SK-N-SH (cell line): ENCODE data around the gene PNRC2. TPM values are rescaled to one million over a fixed set of nuclear protein-coding genes. Genes with fewer than 3 reads are reported as not detected.

Source experiments
- CTCF ChIA-PET: fragments of 300-600, 350-600 bp; formaldehyde crosslinking; extraction: SDS; loops from one replicate; lab custom pipeline; 2021; lab: Yijun Ruan, JAX
- POLR2A ChIA-PET: fragments of 350-600 bp; sonication (Branson Sonifier 250); formaldehyde crosslinking; extraction: SDS; loops from one replicate; lab custom pipeline; 2020; ENCODE audit warnings: antibody characterized with exemption, inconsistent platforms; lab: Yijun Ruan, JAX
- DNase-seq: peaks from one replicate; pipeline ENCODE4 v3.0.0; 2012
- H2AFZ ChIP-seq: fragments of 200-600 bp; sonication (generic); 2 replicates; pipeline ENCODE4 v1.8.1; 2016; ENCODE audit warnings: antibody characterized with exemption, mild to moderate bottlenecking, low read depth
- H3F3A ChIP-seq: fragments of 200-600 bp; sonication (generic); replicated peaks from 2 replicates; pipeline ENCODE3; 2016; ENCODE audit warnings: antibody characterized with exemption, mild to moderate bottlenecking; ENCODE audit not compliant: insufficient read depth
- H3K27ac ChIP-seq, 2 experiments: fragments of 200-500 bp in 1 of 2; fragments of 200-600 bp in 1 of 2; sonication (Bioruptor generic) in 1 of 2; sonication (generic), shearing (Covaris generic) in 1 of 2; 2 replicates each; pipeline versions ENCODE4 v1.5.1 to v1.6.1; 2014 to 2016; ENCODE audit warnings: low read depth in 2 of 2, inconsistent platforms in 1 of 2, low read length in 1 of 2, mild to moderate bottlenecking in 1 of 2, mixed read lengths in 1 of 2
- H3K27me3 ChIP-seq: fragments of 200-600 bp; sonication (generic), shearing (Covaris generic); 2 replicates; pipeline ENCODE4 v1.6.1; 2016; ENCODE audit warnings: mixed run types; ENCODE audit not compliant: insufficient read depth
- H3K36me3 ChIP-seq, 2 experiments: fragments of 200-500 bp in 1 of 2; fragments of 200-600 bp in 1 of 2; sonication (Bioruptor generic) in 1 of 2; sonication (generic) in 1 of 2; replicated peaks in 1 of 2; 2 replicates each; pipeline versions ENCODE3 to v1.5.1; 2014 to 2016; ENCODE audit warnings: low read length in 1 of 2, mild to moderate bottlenecking in 1 of 2; ENCODE audit not compliant: insufficient read depth in 2 of 2, control insufficient read depth in 1 of 2
- H3K4me1 ChIP-seq, 2 experiments: fragments of 200-500 bp in 1 of 2; fragments of 200-600 bp in 1 of 2; sonication (Bioruptor generic) in 1 of 2; sonication (generic), shearing (Covaris generic) in 1 of 2; 2 replicates each; pipeline versions ENCODE4 v1.5.1 to v1.6.1; 2014 to 2016; ENCODE audit warnings: low read depth in 1 of 2, low read length in 1 of 2, mixed run types in 1 of 2; ENCODE audit not compliant: insufficient read depth in 2 of 2, control insufficient read depth in 1 of 2
- H3K4me2 ChIP-seq: fragments of 200-600 bp; sonication (generic), shearing (Covaris generic); 2 replicates; pipeline ENCODE4 v1.6.1; 2017; ENCODE audit warnings: mixed run types
- H3K4me3 ChIP-seq, 2 experiments: fragments of 200-500 bp in 1 of 2; fragments of 200-600 bp in 1 of 2; sonication (Bioruptor generic) in 1 of 2; sonication (generic), shearing (Covaris generic) in 1 of 2; 2 replicates each; pipeline versions ENCODE4 v1.5.1 to v1.8.1; 2014 to 2016; ENCODE audit warnings: low read depth in 2 of 2, inconsistent platforms in 1 of 2, low read length in 1 of 2, mild to moderate bottlenecking in 1 of 2, mixed read lengths in 1 of 2, moderate library complexity in 1 of 2
- H3K79me2 ChIP-seq: fragments of 200-600 bp; sonication (generic); 2 replicates; pipeline ENCODE4 v1.8.1; 2017; ENCODE audit warnings: mild to moderate bottlenecking; ENCODE audit not compliant: insufficient read depth
- H3K9ac ChIP-seq: fragments of 200-600 bp; sonication (generic); 2 replicates; pipeline ENCODE4 v1.6.1; 2017; ENCODE audit warnings: mixed run types
- H3K9me2 ChIP-seq: fragments of 200-600 bp; sonication (generic); 2 replicates; pipeline ENCODE4 v1.6.1; 2017; ENCODE audit warnings: mixed run types
- H3K9me3 ChIP-seq: fragments of 200-600 bp; sonication (generic); 2 replicates; pipeline ENCODE4 v1.6.1; 2017; ENCODE audit warnings: mixed run types, mild to moderate bottlenecking, moderate library complexity
- H4K20me1 ChIP-seq: fragments of 200-600 bp; sonication (generic); 2 replicates; pipeline ENCODE4 v1.6.1; 2017; ENCODE audit warnings: mild to moderate bottlenecking, mixed run types; ENCODE audit not compliant: insufficient read depth
- CTCF ChIP-seq: fragments of 200-600 bp; sonication (generic); IDR thresholded peaks from 2 replicates; pipeline ENCODE4 v1.6.1; 2017; ENCODE audit warnings: antibody characterized with exemption, mild to moderate bottlenecking, moderate library complexity
- EP300 ChIP-seq, 2 experiments: IDR thresholded peaks; 2 replicates each; pipeline versions ENCODE4 v1.4.0 to v1.6.1; 2012; ENCODE audit warnings: borderline replicate concordance in 1 of 2, low read depth in 1 of 2, low read length in 1 of 2
- EZH2phosphoT487 ChIP-seq: fragments of 200-600 bp; sonication (generic); IDR thresholded peaks from 2 replicates; pipeline ENCODE4 v1.6.1; 2017; ENCODE audit warnings: low read depth, mixed run types, mild to moderate bottlenecking, antibody characterized with exemption, moderate library complexity, borderline replicate concordance
- GATA2 ChIP-seq: sonication (generic); formaldehyde crosslinking; IDR thresholded peaks from 2 replicates; pipeline ENCODE4 v1.5.0; 2020; ENCODE audit warnings: mild to moderate bottlenecking, missing genetic modification reagents
- IRF3 ChIP-seq: fragments of 150-350 bp; IDR thresholded peaks from 2 replicates; pipeline ENCODE4 v1.6.1; 2016; ENCODE audit warnings: mild to moderate bottlenecking, low read depth, low read length
- JUND ChIP-seq: IDR thresholded peaks from 2 replicates; pipeline ENCODE4 v1.4.0; 2012
- MEF2A ChIP-seq: IDR thresholded peaks from 2 replicates; pipeline ENCODE4 v1.4.0; 2012; ENCODE audit warnings: low read depth, borderline replicate concordance
- NFIC ChIP-seq: IDR thresholded peaks from 2 replicates; pipeline ENCODE4 v1.4.0; 2012; ENCODE audit warnings: borderline replicate concordance
- POLR2AphosphoS5 ChIP-seq: IDR thresholded peaks from 2 replicates; pipeline ENCODE4 v1.6.1; 2012; ENCODE audit warnings: low read depth, low read length
- RFX5 ChIP-seq: IDR thresholded peaks from 2 replicates; pipeline ENCODE4 v1.6.1; 2012; ENCODE audit warnings: mild to moderate bottlenecking, improper control_type of control experiment, low read length
- RXRA ChIP-seq: IDR thresholded peaks from 2 replicates; pipeline ENCODE4 v1.4.0; 2012; ENCODE audit warnings: low read depth, mild to moderate bottlenecking, borderline replicate concordance
- SMC3 ChIP-seq: IDR thresholded peaks from 2 replicates; pipeline ENCODE4 v1.6.1; 2012; ENCODE audit warnings: low read depth, low read length, improper control_type of control experiment
- TAF1 ChIP-seq: IDR thresholded peaks from 2 replicates; pipeline ENCODE4 v1.6.1; 2012; ENCODE audit warnings: low read depth, mild to moderate bottlenecking, low read length, moderate library complexity, borderline replicate concordance
- ZBTB33 ChIP-seq: IDR thresholded peaks from 2 replicates; pipeline ENCODE4 v1.4.0; 2012; ENCODE audit warnings: low read depth, borderline replicate concordance
- WGBS: methylation state at CpG from one replicate; pipeline ENCODE4 v1.1.6; 2017; ENCODE audit warnings: low lambda C conversion rate; 5-methylcytosine and 5-hydroxymethylcytosine counted together
- polyA plus RNA-seq, 3 experiments: library from polyadenylated mRNA; depleted of rRNA; stranded (reverse); fragments of >200 nt; gene quantifications; 2 replicates each; pipeline ENCODE4 v1.2.3, GENCODE V29; 2012
- TF ChIP-seq, protein P1 (sequence below): IDR thresholded peaks from 2 replicates; pipeline ENCODE4; 2012

The PNRC2 gene
- polyA plus RNA-seq, 1 of the 3 experiments (the other 2 are of a cell fraction): 43.8 TPM

DNA sequence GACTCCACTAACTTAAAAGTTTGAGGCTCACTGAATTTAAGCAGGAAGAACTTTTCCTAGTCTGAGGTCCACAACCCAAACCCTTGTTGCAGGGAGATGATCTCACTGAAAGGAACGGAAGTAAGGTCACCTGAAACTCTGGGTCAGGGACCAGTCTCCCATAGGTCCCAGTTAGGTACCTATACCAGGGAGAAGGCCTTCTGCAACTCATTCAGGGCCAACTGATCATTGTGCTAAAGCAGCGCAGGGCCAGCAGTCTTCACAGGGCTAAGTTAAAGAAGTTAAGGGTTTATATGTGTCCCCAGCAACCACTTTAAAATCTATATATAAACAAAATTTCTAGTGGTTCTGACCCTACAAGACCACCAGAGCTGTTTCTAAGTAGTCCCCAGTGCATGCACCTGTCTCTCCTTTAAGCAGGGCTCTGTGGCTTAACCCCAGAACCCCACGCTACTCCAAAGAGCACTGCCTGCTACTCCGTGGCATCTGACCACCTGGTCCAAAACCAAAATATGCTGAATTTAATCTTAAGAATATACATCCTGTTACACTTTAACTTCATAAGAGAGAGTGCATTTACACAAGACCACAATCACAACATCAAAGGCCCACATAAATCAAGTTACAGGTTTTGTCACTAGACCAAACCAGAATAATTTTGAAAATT, 17.7 kb downstream of the PNRC2 start (continued):
- TF ChIP-seq ZBTB33 (no peak), IRF3 (no peak), SMC3 (no peak), CTCF (no peak)

DNA sequence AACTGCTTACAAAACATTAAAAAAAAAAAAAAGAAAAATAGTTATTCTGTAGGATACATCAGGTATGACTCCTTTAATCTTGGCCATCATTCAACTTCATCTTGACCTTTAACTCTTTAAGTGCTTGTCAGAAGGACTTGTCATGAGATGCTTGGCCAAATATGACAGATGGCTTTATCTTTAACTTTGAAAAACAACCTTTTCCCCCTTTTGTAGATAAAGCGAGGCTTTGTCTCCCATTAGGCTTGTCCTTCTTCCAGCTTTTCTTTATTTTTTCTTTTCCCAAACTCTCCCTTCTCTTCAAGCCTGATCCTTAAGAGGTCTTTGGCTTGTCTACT, 18.2 kb downstream of the PNRC2 start:
- Histone ChIP-seq H3K27ac (peak overlapping the region in 1 of 2 experiments; percentile 97; a peak in 1 of 4 replicates), H3K79me2 (peaks cover 73% of the 10 kb centered on the region), H3K4me2 (peak overlapping the region; percentile 81), H3K27me3 (no peaks in the 10 kb centered on the region), H3K9ac (peak overlapping the region; percentile 99; the same call in 1 of the 2 replicates), H3K4me1 (peaks cover 14 to 15% of the 10 kb centered on the region in 2 experiments; a peak in 3 of 4 replicates), H3K9me3 (no peaks in the 10 kb centered on the region; the same call in 1 of the 2 replicates), H2AFZ (no peak overlapping the region), H3K36me3 (peaks cover 33 to 53% of the 10 kb centered on the region in 2 experiments), H3K4me3 (peak overlapping the region in 1 of 2 experiments; percentile 74; a peak in 3 of 4 replicates), H3F3A (peaks cover 13% of the 10 kb centered on the region), H4K20me1 (peaks cover 66% of the 10 kb centered on the region), H3K9me2 (no peaks in the 10 kb centered on the region)
- 87% methylated on average over 1 of the region's 1 CpG for WGBS
- CTCF ChIA-PET: no interaction called here
- POLR2A ChIA-PET: no interaction called here
- no peak for DNase-seq
- TF ChIP-seq IRF3 (no peak), NFIC (no peak), RXRA (no peak), RFX5 (no peak), GATA2 (CRISPR knock-in tag) (no peak), EP300 (IDR thresholded peaks at IDR 0.05; ENCODE audit: borderline replicate concordance in 1 of 2, low read depth in 1 of 2, low read length in 1 of 2) (no peak), MEF2A (no peak), TAF1 (no peak), EZH2phosphoT487 (no peak), CTCF (no peak), JUND (no peak), SMC3 (no peak), POLR2AphosphoS5 (no peak), ZBTB33 (no peak)
- TF ChIP-seq, protein P1, sequence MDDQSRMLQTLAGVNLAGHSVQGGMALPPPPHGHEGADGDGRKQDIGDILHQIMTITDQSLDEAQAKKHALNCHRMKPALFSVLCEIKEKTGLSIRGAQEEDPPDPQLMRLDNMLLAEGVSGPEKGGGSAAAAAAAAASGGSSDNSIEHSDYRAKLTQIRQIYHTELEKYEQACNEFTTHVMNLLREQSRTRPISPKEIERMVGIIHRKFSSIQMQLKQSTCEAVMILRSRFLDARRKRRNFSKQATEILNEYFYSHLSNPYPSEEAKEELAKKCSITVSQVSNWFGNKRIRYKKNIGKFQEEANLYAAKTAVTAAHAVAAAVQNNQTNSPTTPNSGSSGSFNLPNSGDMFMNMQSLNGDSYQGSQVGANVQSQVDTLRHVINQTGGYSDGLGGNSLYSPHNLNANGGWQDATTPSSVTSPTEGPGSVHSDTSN: no peak
